SIG-M5 (cell line): ENCODE results near the gene SCARB1.
"Not testable (repeated sequence)": the region's sequence is repeated elsewhere in the genome, so short reads cannot be mapped to it uniquely, and the experiment has no call there.

Experiments
- DNase-seq: peaks from one replicate; lab custom pipeline; 2025; lab: John Stamatoyannopoulos, UW

Gene SCARB1

GRCh38 chr12:124883263-124884130, 19.8 kb upstream of the SCARB1 start:
- DNase-seq: no peak

GRCh38 chr12:124881123-124881522, 17.5 kb upstream of the SCARB1 start:
- DNase-seq: no peak

- not testable (repeated sequence) for DNase-seq
These were observed 16.7 kb upstream of the SCARB1 start for GRCh38 chr12:124880335-124880734.

GRCh38 chr12:124878795-124879516, 15.3 kb upstream of the SCARB1 start:
- no peak for DNase-seq

DNA sequence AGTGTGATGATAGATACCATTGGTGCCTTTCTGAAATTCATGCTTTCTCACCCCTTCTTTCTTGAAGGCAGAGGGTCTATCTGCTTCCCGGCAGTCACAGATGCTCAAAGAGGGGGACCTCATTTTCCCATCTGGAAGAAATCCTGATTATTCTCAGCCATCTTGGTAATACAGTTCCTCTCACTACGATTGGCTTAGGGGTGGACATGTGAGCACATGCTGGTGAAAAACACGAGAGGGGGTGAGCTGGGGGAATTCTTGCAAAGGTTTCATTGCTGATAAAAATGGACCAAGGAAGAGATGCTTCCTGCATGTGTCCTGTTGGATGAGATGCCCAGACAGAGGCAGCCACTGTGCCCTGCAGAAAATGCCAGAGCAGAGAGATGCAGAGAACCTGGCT, 13.8 kb upstream of the SCARB1 start:
- DNase-seq: no peak

GRCh38 chr12:124876171-124876570, 12.5 kb upstream of the SCARB1 start:
- DNase-seq: no peak

DNA sequence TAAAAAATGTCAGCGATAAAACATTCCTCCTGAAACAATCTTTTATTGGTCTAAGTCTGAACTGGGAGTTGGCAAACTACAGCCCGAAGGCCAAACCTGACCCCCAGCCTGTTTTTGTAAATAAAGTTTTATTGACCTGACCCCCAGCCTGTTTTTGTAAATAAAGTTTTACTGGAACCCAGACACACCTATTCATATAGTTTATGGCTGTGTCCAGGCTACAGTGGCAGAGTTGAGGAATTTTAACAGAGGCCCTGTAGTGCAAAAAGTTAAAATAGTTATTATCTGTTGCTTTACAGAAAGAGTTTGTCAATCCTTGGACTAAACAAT, 12.1 kb upstream of the SCARB1 start:
- DNase-seq: no peak

DNA sequence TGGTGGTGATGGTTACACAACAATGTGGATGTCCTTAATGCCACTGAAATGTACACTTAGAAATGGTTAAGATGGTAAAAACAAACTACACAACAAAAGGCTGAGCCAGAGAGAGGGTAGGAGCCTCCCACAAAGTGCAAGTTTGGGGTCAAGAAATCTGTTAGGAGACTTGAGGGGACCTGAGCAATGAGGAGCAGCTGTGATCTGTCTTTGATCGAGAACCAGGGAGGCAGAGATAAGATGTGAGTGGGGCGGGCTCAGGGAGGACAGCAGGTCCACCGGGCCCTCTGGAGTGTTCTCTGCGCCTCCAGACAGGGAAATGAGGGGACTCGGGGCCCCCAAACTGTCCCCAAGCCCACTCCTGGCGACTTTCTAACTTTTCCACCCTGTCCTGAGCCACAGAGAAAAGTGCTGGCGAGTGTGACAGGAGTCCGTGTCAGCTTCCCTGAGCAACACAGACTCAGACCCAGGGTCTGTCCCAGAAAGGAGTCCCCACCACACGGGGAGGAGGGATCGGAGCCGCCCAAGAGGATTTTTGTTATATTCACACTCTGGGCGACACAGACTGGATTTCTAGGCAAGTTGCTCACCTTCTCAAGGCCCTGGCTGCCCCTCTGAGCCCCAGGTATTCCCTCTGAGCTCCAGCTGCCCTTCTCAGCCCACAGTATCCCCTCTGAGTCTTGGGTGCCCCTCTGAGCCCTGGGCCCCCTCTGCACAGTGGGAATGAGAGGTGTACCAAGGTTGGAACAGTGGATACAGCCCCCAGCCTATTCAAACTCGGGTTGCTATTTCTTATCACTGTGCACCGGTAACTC, 11.5 kb upstream of the SCARB1 start:
- no peak for DNase-seq

DNA sequence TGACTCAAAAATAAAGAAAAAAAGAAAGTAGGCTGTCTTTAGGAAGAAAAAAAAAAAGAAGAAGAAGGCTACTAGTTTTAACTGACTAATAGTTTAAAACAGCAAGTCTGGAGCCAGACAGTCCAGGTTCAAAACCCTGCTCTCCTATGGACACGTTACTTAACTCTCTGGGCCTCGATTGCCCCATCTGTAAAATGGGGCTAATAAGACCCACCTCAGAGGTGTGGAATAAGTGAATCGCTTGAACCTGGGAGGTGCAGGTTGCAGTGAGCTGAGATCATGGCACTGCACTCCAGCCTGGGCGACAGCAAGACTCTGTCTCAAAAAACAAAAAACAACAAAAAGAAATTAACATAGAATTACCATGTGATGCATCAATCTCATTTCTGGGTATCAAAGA, 10.5 kb upstream of the SCARB1 start:
- DNase-seq: no peak

DNA sequence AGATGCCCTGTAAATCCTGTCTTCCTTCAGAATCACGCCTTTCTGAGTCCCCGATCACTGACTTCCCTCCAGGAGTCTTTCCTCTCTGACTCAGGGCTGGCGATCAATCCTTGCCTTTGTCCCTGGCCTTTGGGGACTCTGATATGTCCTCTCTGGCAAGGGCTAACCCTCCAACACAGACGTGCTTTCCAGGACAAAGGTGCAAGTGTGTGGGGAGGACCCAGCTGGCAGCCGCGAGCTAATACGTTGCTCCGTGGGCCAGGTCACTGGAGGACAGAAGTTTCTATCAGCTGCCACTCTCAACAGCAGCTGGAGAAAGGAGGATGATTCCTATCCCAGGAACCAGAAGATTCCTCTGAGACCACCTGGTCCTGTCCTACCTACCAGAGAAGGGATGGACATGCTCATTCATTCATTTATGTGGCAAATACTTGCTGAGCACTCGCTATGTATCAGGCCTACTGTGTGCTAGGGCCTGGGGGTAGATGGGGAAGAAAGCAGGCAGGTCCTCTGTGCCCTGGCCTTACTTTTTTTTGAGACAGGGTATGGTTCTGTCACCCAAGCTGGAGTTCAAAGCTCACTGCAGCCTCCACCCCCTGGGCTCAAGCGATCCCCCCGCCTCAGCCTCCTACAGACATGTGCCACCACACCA, 8.5 kb upstream of the SCARB1 start:
- DNase-seq: no peak

GRCh38 chr12:124871297-124871696, 7.6 kb upstream of the SCARB1 start:
- DNase-seq: no peak

GRCh38 chr12:124870515-124870914, 6.9 kb upstream of the SCARB1 start:
- DNase-seq: no peak

DNA sequence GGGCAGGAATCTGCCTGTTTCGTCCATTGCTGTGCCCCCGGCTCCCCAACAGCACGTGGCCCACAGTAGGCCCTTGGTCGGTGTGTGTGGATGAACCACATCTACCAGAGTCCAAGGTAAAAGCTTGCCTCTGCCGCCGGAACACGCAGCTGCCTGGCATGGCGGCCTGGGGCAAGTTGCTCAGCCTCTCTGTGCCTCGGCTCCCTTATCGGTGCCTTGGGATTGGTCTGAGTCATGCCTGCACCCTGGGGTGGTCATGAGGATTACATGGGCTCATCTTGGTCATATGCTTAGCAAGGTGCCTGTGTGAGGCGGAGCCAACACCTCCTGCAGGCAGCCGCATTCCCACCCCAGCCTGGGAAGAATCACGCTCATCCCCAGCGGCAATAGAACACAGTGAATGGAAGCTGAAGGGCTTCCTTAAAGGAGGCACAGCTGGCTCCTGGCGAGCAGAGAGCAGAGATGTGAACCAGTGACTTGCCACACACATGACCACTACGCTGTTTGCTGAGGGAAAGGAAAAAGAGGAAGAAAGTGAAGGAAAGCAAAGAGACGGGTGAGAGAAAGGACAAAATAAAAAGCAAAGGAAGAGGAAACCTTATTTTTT, 5.5 kb upstream of the SCARB1 start:
- DNase-seq: peak; percentile 89

DNA sequence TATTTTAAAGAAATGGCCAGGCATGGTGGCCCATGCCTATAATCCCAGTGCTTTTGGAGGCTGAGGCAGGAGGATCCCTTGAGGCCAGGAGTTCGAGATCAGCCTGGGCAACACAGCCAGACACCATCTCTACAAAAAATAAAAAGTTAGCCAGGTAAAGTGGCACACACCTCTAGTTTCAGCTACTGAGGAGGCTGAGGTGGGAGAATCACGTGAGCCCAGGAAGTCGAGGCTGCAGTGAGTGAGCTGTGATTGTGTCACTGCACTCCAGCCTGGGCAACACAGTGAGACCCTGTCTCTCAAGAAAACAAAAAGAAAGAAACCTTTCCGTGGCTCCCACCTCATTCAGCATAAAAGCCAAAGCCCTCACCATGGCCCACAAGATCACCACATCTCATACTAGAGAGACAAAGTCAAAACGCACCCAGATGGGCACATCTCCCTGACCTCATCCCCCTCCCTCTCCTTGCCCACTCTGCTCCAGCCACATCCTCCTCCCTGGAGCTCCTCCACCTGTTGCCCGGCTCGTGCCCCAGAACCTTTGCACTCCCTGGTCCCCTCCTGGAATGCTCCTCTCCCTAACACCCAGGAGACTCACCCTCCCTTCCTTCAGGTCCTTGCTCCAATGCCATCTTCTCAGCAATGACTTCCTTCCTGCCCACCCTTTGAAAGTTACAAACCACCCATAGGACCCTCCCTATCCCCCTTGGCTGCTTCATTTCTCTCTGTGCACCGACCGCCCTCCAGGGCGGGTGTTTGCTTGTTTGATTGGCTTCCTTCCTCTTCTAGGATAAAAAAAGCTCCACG, 4.8 kb upstream of the SCARB1 start:
- no peak for DNase-seq

- no peak for DNase-seq
These were observed 3.8 kb upstream of the SCARB1 start for GRCh38 chr12:124867401-124867930.

DNA sequence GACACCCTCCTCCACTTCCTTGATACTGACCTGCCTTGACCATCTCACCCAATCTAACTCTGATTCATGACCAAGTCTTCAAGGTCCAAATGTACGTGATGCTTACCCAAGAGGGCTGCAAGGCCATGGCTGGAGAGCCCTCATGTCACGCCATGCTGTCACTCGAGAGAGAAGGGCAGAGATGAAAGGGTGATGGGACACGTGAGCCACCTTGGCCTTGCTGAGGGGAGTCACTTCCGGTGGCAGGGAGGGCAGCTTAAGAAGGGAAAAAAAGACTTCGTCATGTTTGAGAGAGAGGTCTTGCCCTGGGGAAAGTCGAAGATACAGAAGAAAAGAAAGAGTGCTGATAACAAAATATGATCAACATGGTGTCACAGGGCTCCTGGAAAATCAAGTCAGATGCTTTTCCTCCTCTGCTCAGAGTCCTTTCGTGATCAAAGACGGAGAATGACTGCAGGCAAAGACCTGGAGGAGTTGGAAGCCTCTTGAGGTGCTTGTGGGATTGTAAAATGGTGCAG, 3.3 kb upstream of the SCARB1 start:
- DNase-seq: no peak

DNA sequence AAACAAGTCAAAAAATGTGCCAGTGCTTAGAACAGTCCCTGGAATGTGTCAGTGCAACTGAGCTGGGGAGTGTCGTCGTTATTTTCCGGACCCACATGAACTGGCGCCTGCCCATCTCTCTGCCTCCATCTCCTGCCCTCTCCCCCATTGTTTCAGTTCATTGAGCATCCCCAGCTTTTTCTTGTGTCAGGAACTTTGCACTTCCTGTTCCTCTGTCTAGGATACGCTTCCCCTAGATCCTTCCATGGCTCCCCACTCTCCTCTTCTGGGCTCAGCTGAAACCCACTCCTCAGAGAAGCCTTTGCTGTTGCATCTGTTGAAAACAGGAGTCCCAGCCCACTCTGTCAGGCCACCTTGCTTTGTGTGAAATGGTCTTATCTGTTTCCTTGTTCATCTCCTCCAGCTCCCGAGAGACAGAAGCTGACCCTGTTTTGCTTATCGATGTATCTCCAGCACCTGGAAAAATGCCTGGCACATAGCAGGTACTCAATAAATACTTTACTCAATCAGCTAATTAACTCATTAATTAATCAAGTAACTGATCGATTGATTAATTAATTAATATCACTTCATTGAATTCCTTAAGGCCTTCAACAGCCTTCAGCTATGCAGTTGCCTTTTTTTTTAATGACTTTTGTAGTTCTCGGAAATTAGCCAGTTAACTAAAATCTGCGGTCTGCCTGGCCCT, 2.7 kb upstream of the SCARB1 start:
- DNase-seq: no peak

GRCh38 chr12:124865728-124866127, 2.1 kb upstream of the SCARB1 start:
- DNase-seq: no peak

- no peak for DNase-seq
These were observed 675 bp upstream of the SCARB1 start for GRCh38 chr12:124864326-124864752.
